Measurements from ENCODE around the gene CCDC171.

CCDC171 gene

DNA sequence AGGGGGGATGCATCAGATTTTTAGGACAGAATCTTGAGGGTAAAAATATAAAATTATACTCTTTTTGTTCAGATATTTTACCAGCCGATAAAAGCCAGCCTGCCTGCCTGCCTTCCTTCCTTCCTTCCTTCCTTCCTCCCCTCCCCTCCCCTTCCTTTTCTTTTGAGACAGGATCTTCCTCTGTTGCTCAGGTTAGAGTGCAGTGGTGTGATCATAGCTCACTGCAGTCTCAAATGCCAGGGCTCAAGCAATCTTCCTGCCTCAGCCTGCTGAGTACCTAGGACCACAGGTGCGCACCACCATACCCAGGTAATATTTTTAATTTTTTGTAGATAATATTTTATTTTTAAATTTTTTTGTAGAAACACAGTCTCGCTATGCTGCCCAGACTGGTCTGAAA lies 330.0 kb downstream of the CCDC171 start:
- H3K36me3 Mint-ChIP-seq (ENCODE audit: low read depth): no peaks in the 10 kb centered on the region
- no peaks in the 10 kb centered on the region for H3K4me1 Mint-ChIP-seq
- no peak overlapping the region for H3K4me3 Mint-ChIP-seq

DNA sequence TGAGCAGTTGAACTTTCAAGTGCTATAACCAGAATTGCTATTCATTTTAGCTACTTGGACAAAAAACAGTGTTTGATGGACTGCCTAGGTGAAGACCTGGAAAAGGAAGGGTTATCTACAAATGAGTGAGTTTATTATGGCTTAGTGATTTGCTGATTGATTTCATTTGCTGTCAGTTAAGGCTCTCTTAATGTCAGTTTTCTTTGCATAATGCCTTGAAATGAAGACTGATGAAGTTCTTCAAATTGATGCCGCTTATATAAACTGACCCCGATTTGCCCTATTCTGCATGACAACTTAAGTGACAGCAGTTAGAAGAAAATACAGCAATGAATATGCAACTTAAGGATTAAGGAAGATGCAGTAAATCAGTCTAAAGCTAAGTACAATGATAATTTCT lies 332.6 kb downstream of the CCDC171 start:
- Mint-ChIP-seq H3K4me1 (no peaks in the 10 kb centered on the region), H3K27me3 (no peaks in the 10 kb centered on the region)

More for the DNA sequence above, 330.0 kb downstream of the CCDC171 start:
- ATAC-seq (no peak), DNase-seq (no peak)
- Mint-ChIP-seq H3K27me3 (no peaks in the 10 kb centered on the region), H3K27ac (no peak overlapping the region), H3K9me3 (peaks cover 4% of the 10 kb centered on the region)

DNA sequence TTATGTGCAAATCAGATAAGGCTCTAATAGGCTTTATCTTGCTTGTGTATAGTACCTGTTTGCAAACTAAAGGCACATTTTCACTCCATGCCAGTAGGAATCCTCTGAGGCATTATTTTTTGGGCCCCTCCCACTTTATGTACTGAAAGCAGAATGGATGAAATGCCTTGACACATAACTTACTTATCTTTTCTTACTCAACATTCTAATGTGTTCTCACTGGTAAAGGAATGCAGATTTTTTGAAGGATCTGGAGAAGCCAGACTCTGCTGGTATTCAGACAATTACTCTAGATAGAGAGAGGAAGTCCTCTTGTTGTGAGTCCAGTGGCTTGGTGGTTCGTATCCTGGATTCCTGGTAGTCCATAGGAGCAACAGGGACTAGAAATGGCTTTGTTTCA lies 336.7 kb downstream of the CCDC171 start:
- ATAC-seq (no peak), DNase-seq (no peak)
- Mint-ChIP-seq H3K9me3 (peaks cover 3% of the 10 kb centered on the region), H3K36me3 (ENCODE audit: low read depth) (peaks cover 3% of the 10 kb centered on the region), H3K27me3 (no peaks in the 10 kb centered on the region), H3K27ac (no peak overlapping the region), H3K4me3 (no peak overlapping the region), H3K4me1 (no peaks in the 10 kb centered on the region)

More for the DNA sequence above, 332.6 kb downstream of the CCDC171 start:
- no peak overlapping the region for H3K4me3 Mint-ChIP-seq
- peaks cover 4% of the 10 kb centered on the region for H3K9me3 Mint-ChIP-seq
- DNase-seq: no peak
- ATAC-seq: no peak
- H3K27ac Mint-ChIP-seq: no peak overlapping the region
- H3K36me3 Mint-ChIP-seq (ENCODE audit: low read depth): no peaks in the 10 kb centered on the region

GRCh38 chr9:15901572-15901971 lies 348.7 kb downstream of the CCDC171 start:
- H3K27me3 Mint-ChIP-seq: no peaks in the 10 kb centered on the region
- ATAC-seq (no peak), DNase-seq (no peak)
- H3K4me1 Mint-ChIP-seq: no peaks in the 10 kb centered on the region
- H3K4me3 Mint-ChIP-seq: no peak overlapping the region
- H3K36me3 Mint-ChIP-seq (ENCODE audit: low read depth): no peaks in the 10 kb centered on the region
- H3K9me3 Mint-ChIP-seq: peaks cover 23% of the 10 kb centered on the region
- H3K27ac Mint-ChIP-seq: no peak overlapping the region

DNA sequence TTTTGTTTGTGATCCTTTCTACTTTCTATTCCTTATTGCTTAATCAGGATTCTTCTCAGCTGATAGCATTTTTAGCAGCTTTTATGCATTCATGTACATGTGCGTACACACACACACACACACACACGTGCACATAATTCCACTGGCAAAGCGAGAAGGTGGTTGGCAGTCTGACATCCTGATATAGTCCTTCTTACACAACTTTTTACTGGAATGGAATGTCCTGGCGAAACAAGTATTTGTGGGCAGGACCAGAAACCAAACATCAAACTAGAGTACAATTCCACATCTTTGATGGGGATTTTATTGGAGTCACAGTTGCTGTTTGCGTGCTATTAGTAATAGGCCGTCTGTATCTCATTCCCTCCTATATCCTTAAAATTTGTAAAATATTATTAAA lies 356.5 kb downstream of the CCDC171 start:
- no peaks in the 10 kb centered on the region for H3K27me3 Mint-ChIP-seq
- no peak overlapping the region for H3K4me3 Mint-ChIP-seq
- H3K4me1 Mint-ChIP-seq: no peaks in the 10 kb centered on the region
- no peaks in the 10 kb centered on the region for H3K36me3 Mint-ChIP-seq (ENCODE audit: low read depth)
- H3K9me3 Mint-ChIP-seq: peaks cover 10% of the 10 kb centered on the region
- no peak overlapping the region for H3K27ac Mint-ChIP-seq
- no peak for ATAC-seq
- DNase-seq: no peak

DNA sequence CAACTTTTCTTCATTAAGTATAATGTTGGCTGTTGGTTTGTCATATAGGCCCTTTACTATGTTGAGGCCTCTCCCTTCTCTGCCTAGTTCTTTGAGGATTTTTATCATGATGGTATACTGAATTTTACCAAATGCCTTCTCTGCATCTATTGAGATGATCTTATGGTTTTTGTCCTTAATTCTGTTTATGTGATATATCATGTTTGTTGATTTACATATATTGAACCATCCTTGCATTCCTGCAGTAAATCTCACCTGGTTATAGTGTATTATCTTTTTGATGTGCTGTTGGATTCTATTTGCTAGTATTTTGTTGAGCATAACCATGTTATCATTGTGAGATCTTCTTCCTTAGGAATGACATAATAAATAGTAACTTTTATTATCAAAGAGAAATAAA lies 362.9 kb downstream of the CCDC171 start:
- peaks cover 17% of the 10 kb centered on the region for H3K9me3 Mint-ChIP-seq
- no peak overlapping the region for H3K27ac Mint-ChIP-seq
- no peak for ATAC-seq
- DNase-seq: no peak
- H3K4me3 Mint-ChIP-seq: no peak overlapping the region
- no peaks in the 10 kb centered on the region for H3K4me1 Mint-ChIP-seq
- H3K27me3 Mint-ChIP-seq: no peaks in the 10 kb centered on the region
- H3K36me3 Mint-ChIP-seq (ENCODE audit: low read depth): no peaks in the 10 kb centered on the region

DNA sequence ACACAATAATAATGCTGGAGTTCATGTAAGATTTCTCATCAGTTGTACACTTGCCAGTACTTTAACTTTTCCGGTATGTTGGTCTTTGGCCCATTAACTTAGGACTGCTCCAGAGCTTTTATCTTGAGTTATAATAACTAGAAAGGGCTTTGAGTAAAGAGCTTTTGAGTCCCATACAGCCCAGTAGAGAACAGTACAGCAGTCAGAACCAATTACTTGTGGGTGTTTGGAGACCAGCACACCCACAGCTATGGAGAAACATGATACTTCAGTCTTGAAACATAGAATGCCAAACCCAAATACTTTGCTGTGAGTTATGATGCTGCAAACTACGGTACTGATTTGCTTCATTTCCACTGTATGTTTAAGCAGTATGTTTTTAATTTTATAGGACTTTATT lies 374.3 kb downstream of the CCDC171 start:
- Mint-ChIP-seq H3K9me3 (peaks cover 7% of the 10 kb centered on the region), H3K27ac (no peak overlapping the region), H3K36me3 (ENCODE audit: low read depth) (no peaks in the 10 kb centered on the region), H3K27me3 (no peaks in the 10 kb centered on the region), H3K4me3 (no peak overlapping the region), H3K4me1 (no peaks in the 10 kb centered on the region)
- no peak for DNase-seq
- no peak for ATAC-seq

DNA sequence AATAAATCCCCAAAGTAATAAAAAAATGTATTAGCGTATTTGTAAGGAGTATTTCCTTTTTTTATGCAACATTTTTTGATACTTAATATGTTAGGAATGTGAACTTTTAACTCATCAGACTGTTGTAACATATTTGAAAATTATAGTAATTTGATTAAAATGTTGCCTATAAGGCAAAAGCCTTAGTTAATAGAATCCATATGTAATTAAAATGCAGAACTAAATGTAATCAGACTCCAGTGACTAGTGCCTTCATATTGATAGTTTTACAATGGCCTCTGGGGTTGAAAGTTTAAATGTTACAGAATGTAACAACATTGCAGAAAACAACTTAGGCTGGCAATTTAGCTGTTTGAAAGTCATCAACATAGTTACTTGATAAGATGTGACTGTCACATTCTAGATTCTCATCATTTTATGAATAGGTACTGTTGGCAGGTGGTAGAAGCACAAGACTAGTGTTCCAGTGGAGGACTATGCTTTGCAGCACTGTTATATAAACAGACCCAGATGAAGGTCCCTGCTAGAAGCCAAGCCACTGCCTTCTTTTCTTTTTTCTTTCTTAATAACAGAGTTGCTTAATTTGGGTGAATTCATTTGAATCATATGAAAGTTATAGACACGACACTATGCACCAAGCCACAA lies 382.9 kb downstream of the CCDC171 start:
- H3K27me3 Mint-ChIP-seq: peaks cover 2% of the 10 kb centered on the region
- no peak overlapping the region for H3K27ac Mint-ChIP-seq
- H3K4me1 Mint-ChIP-seq: no peaks in the 10 kb centered on the region
- DNase-seq: no peak
- H3K9me3 Mint-ChIP-seq: peaks cover 13% of the 10 kb centered on the region
- peaks cover 3% of the 10 kb centered on the region for H3K36me3 Mint-ChIP-seq (ENCODE audit: low read depth)
- H3K4me3 Mint-ChIP-seq: no peak overlapping the region
- no peak for ATAC-seq

DNA sequence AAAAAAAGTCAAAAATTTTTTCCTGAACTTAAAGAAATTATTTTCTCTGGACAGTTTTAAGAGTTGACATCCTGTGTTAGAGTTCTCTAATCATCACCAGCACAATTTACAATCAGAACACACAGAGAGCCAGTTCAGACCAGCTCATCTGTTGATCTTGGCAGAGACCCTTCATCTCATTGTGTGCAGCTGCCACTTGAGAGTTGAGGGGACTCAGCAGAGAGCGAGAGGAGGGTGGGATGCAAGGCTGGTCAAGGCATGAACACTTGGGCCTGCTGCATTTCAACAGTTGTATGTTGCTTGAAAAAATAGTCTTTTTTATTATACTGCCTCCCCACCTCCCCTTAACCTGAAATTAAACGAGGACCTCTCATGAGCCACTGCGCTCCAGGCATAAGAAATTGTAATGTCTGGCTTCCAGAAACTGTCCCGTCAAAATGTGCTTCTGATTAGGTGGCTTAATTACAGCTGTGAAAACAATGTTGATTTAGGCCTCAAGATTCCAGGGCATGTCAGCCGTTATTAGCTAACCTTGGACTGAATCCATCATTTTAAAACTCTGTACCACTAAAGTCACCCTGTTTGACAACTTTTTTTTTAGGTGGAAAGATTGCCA lies 383.6 kb downstream of the CCDC171 start:
- peaks cover 3% of the 10 kb centered on the region for H3K36me3 Mint-ChIP-seq (ENCODE audit: low read depth)
- ATAC-seq (no peak), DNase-seq (no peak)
- no peaks in the 10 kb centered on the region for H3K4me1 Mint-ChIP-seq
- peaks cover 12% of the 10 kb centered on the region for H3K9me3 Mint-ChIP-seq
- H3K27ac Mint-ChIP-seq: no peak overlapping the region
- H3K27me3 Mint-ChIP-seq: peaks cover 2% of the 10 kb centered on the region
- H3K4me3 Mint-ChIP-seq: no peak overlapping the region

DNA sequence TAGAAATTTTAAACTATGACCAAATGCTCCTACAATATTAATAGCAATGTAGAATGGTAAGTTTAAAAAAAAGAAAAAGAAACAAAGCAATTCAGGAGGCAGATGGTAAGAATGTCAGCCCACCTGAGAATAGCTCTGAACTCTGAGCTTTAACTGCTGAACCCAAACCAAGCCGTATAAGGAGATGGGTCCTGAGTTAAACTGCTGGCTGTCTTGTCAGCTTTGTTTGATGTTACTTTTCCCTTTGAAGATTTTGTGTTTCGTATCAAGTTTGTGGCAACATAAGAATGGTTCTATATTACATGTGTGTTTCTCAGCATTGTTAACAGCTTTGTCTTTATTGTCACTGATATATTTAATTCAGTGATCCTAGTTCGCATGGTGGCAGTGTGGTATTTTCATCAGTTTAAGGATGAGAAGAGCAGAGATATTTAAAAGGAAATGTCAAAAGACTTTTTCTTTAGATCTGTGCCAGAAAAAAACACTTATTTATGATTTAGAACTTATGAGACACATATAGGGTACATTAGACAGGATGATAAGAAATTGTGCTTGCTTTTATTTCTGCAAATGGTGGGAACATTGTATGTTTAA lies 390.1 kb downstream of the CCDC171 start:
- ATAC-seq (no peak), DNase-seq (no peak)
- Mint-ChIP-seq H3K36me3 (ENCODE audit: low read depth) (no peaks in the 10 kb centered on the region), H3K27me3 (peaks cover 2% of the 10 kb centered on the region), H3K9me3 (peaks cover 4% of the 10 kb centered on the region), H3K27ac (no peak overlapping the region), H3K4me3 (no peak overlapping the region), H3K4me1 (no peaks in the 10 kb centered on the region)

DNA sequence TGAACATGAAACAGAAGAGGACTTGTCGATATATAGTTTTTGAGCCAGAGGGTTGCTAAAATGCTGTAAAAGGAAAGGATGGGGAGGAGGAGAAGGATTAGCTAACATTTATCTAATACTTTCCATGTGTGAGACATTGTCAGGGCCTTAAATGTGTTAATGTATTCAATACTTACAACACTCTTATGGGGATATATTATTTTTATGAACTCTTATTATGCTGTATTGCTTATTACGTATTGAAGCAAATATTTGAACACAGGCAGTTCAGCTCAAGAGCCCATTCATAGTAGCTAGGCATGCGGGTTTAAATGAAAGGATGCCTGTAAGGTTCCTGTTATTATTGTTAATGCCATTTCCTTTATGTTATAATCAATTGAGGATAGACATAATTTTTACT lies 391.5 kb downstream of the CCDC171 start:
- Mint-ChIP-seq H3K36me3 (ENCODE audit: low read depth) (no peaks in the 10 kb centered on the region), H3K4me3 (no peak overlapping the region), H3K27ac (no peak overlapping the region), H3K4me1 (no peaks in the 10 kb centered on the region), H3K9me3 (peaks cover 4% of the 10 kb centered on the region), H3K27me3 (peaks cover 2% of the 10 kb centered on the region)
- no peak for ATAC-seq
- no peak for DNase-seq

- H3K27me3 Mint-ChIP-seq: no peaks in the 10 kb centered on the region
- peaks cover 6% of the 10 kb centered on the region for H3K9me3 Mint-ChIP-seq
- H3K4me1 Mint-ChIP-seq: no peaks in the 10 kb centered on the region
- ATAC-seq: no peak
- H3K36me3 Mint-ChIP-seq (ENCODE audit: low read depth): no peaks in the 10 kb centered on the region
- H3K4me3 Mint-ChIP-seq: no peak overlapping the region
- no peak overlapping the region for H3K27ac Mint-ChIP-seq
- DNase-seq: no peak
Measured at GRCh38 chr9:15959663-15960062, 406.8 kb downstream of the CCDC171 start.

GRCh38 chr9:15961217-15961616 lies 408.4 kb downstream of the CCDC171 start:
- ATAC-seq: no peak
- H3K27ac Mint-ChIP-seq: no peak overlapping the region

GRCh38 chr9:15965246-15965745 lies 412.5 kb downstream of the CCDC171 start:
- Mint-ChIP-seq H3K4me1 (no peaks in the 10 kb centered on the region), H3K4me3 (no peak overlapping the region), H3K27me3 (no peaks in the 10 kb centered on the region), H3K9me3 (no peaks in the 10 kb centered on the region), H3K36me3 (ENCODE audit: low read depth) (no peaks in the 10 kb centered on the region), H3K27ac (no peak overlapping the region)
- DNase-seq (no peak), ATAC-seq (no peak)

More at GRCh38 chr9:15961217-15961616, 408.4 kb downstream of the CCDC171 start:
- H3K36me3 Mint-ChIP-seq (ENCODE audit: low read depth): no peaks in the 10 kb centered on the region
- no peaks in the 10 kb centered on the region for H3K4me1 Mint-ChIP-seq
- no peak for DNase-seq
- H3K27me3 Mint-ChIP-seq: no peaks in the 10 kb centered on the region
- H3K9me3 Mint-ChIP-seq: no peaks in the 10 kb centered on the region
- H3K4me3 Mint-ChIP-seq: no peak overlapping the region

GRCh38 chr9:15966471-15966870 lies 413.6 kb downstream of the CCDC171 start:
- Mint-ChIP-seq H3K36me3 (ENCODE audit: low read depth) (no peaks in the 10 kb centered on the region), H3K4me3 (no peak overlapping the region), H3K4me1 (no peaks in the 10 kb centered on the region), H3K27ac (no peak overlapping the region), H3K9me3 (no peaks in the 10 kb centered on the region), H3K27me3 (no peaks in the 10 kb centered on the region)
- DNase-seq (no peak), ATAC-seq (no peak)

All from activated naive CD8-positive, alpha-beta T cell treated with anti-CD3 and anti-CD28 coated beads, Interleukin-2, amount 50 U/mL, for 24 hours (primary cell).